Right cardiac atrium (tissue), 5 donors: ENCODE measurements around the gene SLX9. TPM values are rescaled to one million over a fixed set of nuclear protein-coding genes. Genes with fewer than 3 reads are reported as not detected.

Experiments
- ATAC-seq, 2 donors: fragments of 200-7000 bp; cut with Tn5 transposase; one replicate each; pipeline versions ENCODE4 v1.8.0 to v1.9.1; 2020; ENCODE audit warnings: moderate library complexity in 2 of 2, mild to moderate bottlenecking in 1 of 2
- DNase-seq, 3 donors: peaks; one replicate each; pipeline ENCODE4 v3.0.0-alpha.2; 2020
- H3K27ac ChIP-seq: one replicate; pipeline ENCODE4 v1.5.1; 2013; ENCODE audit warnings: mild to moderate bottlenecking, low read length, control low read depth, moderate library complexity
- H3K27me3 ChIP-seq: one replicate; pipeline ENCODE4 v1.6.1; 2013; ENCODE audit not compliant: control insufficient read depth, insufficient read depth
- H3K4me1 ChIP-seq: one replicate; pipeline ENCODE4 v1.6.1; 2013; ENCODE audit warnings: low read length; ENCODE audit not compliant: control insufficient read depth, insufficient read depth
- H3K4me3 ChIP-seq: one replicate; pipeline ENCODE4 v1.5.1; 2013; ENCODE audit warnings: low read length, control low read depth
- H3K9me3 ChIP-seq: one replicate; pipeline ENCODE4 v1.6.1; 2013; ENCODE audit warnings: low read length; ENCODE audit not compliant: control insufficient read depth
- WGBS: extraction: QIAGEN DNeasy Blood & Tissue Kit; methylation state at CpG from one replicate; pipeline ENCODE4 v1.1.7; 2013; 5-methylcytosine and 5-hydroxymethylcytosine counted together
- intact Hi-C, 4 donors: fragments of 100-400 bp; cut with DNase I; formaldehyde crosslinking; loops; one replicate each; pipeline versions ENCODE4 v1.11.0 to v1.14.0; 2022 to 2023
- polyA plus RNA-seq: library from polyadenylated mRNA; stranded (reverse); fragments of 200-250 nt; gene quantifications from one replicate; pipeline ENCODE4 v1.2.3, GENCODE V29; 2013
- total RNA-seq, 4 donors: library from RNA; stranded (reverse); fragmentation: NEBNext Ultra II Directional; extraction: Animal tissue kit (Norgen Biotek cat#: 25700); gene quantifications; one replicate each; pipeline ENCODE4 v1.2.1, GENCODE V29; 2021
- donor health status: healthy with polysubstance abuse.
- donor health status: DM: no; HTN: yes; CAD: no.
- donor health status: DM: no; HTN: no; CAD: no.
- donor health status: DM: no; HTN: yes; CAD: no; lungs with severe emphysema.
- donor health status: DM: yes; HTN: yes; CAD: no.

The SLX9 gene
- total and polyA plus RNA-seq, 5 donors: 19.2 to 26.5 (median 25.1) TPM

DNA sequence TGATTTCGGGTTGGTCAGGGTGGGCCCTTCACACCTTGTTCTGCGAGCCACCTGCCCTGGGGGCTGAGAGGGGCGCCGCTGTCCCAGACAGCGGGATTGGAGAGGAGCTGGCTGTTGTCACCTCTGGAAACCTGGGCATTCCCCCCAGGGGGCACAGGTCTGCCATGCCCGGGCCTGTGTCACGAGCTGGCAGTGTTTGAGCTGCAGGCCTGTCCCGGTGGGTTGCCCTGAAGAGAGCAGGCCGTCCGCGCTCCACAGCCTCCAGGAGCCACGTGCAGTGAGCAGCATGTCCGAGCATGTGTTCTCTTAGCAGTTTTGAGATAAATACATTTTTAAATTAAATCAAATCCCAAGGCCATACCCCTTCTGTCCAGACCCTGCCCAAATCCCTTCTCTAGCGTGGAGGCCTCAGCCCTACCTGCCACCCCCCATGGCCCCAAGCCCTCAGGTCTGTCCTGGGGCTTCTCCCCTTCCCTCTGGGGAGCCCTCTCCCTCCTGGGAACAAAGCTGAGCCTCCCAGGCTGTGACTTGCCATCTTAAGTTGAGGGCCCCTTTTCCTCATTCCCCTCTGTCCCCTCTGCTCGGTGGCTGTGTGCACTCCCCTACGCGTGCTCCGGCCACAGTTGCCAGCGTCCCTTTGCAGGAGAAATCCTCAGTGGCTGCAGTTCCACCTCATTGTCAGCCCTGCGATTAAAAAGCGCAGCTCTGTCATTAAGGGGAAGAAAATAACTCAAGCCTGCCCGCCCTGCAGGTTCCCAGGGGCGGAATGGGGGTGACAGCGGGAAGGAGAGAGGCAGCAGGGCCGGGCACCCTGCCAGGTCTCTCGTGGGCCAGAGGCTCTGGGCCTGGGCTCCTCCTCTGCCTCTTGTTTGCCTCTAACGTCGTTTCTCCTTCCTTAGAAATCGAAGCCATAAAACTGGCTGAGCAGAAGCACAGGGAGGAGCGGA lies 26.6 kb downstream of the SLX9 start:
- Histone ChIP-seq H3K4me3 (no peak overlapping the region), H3K27ac (no peak overlapping the region), H3K4me1 (no peaks in the 10 kb centered on the region), H3K9me3 (no peaks in the 10 kb centered on the region), H3K27me3 (no peaks in the 10 kb centered on the region)
- intact Hi-C loops: loop anchor here in 1 of 4 donors (10.0 kb wide), 2 partner anchors 48 to 108 kb away; partner anchors contain the start of gene ADARB1
- 47% methylated on average over 30 of the region's 30 CpGs for WGBS
- ATAC-seq (peak; percentile 42 to 48), DNase-seq (peak; percentile 74 to 93 (median 89))

DNA sequence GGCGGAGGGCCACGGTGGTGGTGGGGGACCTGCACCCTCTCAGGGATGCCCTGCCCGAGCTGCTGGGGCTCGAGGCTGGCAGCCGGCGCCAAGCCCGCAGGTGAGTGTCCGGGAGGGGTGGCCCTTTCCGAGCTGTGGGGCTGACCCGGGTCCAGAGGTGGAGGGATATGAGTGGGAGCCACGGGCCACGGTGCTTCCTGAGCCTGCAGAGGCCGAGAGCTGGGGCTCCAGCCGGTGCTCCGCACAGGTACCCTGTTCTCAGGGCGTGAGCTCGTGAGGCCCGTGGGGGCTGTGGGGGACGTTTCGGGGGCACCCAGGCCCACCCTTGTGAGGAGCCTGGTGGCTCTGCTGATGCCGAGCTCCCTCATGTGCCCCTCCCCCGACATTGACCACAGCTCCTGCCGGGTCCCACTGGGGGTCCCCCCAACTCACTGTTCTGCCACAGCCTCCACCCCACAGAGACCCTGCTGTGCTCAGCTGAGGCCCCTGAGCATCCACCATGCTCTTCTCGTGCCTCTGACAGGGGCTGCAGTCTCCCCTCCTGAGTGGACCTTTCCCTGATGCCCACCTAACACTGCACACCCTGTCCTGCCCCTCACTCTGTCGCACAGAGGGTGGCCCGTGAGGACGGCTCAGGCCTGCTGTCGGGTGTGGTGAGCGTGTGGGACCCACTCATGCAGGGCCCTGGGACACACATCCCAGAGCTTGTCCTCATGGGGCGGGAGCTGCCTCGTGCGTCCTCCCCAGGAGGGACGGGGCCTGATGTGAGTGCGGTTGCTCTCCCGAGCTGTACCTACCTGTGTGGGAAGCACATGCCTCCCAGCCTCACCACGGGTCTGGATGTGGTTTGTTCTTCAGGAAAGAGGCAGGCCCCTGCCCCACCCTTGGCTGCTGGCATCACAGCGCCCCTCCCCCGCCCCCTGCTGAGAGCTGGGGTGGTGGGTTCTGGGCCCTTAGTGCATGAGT lies 27.5 kb downstream of the SLX9 start:
- Histone ChIP-seq H3K27ac (no peak overlapping the region), H3K27me3 (no peaks in the 10 kb centered on the region), H3K4me3 (no peak overlapping the region), H3K9me3 (no peaks in the 10 kb centered on the region), H3K4me1 (no peaks in the 10 kb centered on the region)
- peak; percentile 2 to 17 for ATAC-seq
- WGBS: 82% methylated on average over 38 of the region's 38 CpGs
- intact Hi-C loops: loop anchor here in 1 of 4 donors (10.0 kb wide), 2 partner anchors 47 to 107 kb away; partner anchors contain the start of gene ADARB1
- DNase-seq: peak in 2 of 3 donors; percentile 50 to 60

DNA sequence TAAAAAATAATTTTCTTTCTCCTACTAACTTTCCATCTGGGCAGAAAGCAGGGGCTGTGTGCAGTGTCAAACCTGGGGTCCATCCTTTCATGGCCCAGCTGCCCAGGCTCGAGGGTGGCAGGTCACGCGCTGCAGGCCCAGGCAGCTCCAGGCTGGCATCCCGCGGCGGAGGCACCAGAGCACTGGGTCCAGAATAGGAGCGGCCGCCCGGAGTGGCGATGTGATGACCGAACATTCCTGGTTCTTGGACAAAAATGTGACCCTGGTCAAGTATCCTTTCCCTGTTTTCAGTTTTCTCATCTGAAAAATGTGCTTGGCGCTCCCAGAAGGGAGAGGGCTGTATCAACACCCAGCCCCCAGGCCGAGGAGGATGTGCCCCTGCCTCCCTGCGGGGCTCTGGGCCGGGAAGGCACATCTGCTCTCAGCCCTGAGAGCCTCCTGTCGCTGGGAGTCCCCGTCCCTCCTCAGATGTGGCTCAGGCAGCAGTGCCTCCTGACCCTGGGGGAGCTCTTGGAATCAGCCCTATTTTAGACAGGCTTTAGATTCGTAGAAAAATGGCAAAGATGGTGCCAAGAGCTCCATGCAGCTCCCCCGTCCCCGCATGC lies 29.3 kb downstream of the SLX9 start:
- H3K4me3 ChIP-seq: no peak overlapping the region
- 84% methylated on average over 20 of the region's 20 CpGs for WGBS
- intact Hi-C loops: loop anchor here in 1 of 4 donors (10.0 kb wide), 2 partner anchors 46 to 106 kb away; partner anchors contain the start of gene ADARB1
- no peak for ATAC-seq
- peak in 1 of 3 donors; percentile 47 for DNase-seq
- H3K4me1 ChIP-seq: no peaks in the 10 kb centered on the region
- H3K27me3 ChIP-seq: no peaks in the 10 kb centered on the region
- no peak overlapping the region for H3K27ac ChIP-seq
- no peaks in the 10 kb centered on the region for H3K9me3 ChIP-seq

DNA sequence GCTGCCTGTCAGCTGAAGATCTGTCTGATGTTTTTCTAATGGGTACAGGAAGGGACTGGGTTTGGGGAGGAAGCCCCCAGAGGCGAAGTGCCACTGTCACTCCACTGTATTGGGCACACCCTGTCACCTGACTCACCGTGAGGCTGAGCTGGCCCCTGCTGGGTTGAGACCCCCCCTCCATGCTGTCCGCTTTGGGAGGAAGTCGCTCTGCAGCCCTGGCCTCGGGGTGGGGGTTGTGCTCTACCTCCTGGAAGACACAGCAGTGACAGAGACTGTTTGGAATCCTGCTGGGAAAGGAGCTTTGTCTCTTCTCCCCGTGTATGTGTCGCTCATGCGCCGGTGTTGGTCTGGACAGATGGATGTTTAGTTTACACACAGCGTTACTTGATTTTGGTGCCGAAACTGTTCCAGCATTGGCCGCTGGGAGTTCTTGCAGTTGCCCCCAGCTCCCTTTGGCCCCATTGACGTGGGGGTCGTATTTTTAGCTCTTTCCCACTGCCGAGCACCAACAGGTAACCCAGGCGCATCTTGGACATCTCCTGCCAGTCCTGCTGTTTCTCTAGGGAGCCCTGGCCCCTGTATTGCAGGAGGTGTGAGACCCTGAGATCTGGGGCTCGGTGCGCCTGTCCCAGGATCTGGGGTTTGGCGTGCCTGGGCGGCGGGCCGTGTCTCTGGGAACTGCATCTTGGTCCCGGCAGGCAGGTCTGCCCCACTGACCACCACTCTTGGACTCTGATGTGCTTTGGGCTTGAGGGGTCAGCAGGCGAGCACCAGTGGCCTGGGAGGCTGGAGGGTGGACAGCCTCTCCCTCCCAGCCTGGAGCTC lies 30.3 kb downstream of the SLX9 start:
- H3K9me3 ChIP-seq: no peaks in the 10 kb centered on the region
- H3K4me3 ChIP-seq: no peak overlapping the region
- intact Hi-C loops: loop anchor here in 1 of 4 donors (10.0 kb wide), 2 partner anchors 45 to 105 kb away; partner anchors contain the start of gene ADARB1
- H3K27me3 ChIP-seq: no peaks in the 10 kb centered on the region
- H3K27ac ChIP-seq: no peak overlapping the region
- no peak for ATAC-seq
- no peaks in the 10 kb centered on the region for H3K4me1 ChIP-seq
- WGBS: 76% methylated on average over 24 of the region's 24 CpGs
- DNase-seq: peak in 1 of 3 donors; percentile 34

DNA sequence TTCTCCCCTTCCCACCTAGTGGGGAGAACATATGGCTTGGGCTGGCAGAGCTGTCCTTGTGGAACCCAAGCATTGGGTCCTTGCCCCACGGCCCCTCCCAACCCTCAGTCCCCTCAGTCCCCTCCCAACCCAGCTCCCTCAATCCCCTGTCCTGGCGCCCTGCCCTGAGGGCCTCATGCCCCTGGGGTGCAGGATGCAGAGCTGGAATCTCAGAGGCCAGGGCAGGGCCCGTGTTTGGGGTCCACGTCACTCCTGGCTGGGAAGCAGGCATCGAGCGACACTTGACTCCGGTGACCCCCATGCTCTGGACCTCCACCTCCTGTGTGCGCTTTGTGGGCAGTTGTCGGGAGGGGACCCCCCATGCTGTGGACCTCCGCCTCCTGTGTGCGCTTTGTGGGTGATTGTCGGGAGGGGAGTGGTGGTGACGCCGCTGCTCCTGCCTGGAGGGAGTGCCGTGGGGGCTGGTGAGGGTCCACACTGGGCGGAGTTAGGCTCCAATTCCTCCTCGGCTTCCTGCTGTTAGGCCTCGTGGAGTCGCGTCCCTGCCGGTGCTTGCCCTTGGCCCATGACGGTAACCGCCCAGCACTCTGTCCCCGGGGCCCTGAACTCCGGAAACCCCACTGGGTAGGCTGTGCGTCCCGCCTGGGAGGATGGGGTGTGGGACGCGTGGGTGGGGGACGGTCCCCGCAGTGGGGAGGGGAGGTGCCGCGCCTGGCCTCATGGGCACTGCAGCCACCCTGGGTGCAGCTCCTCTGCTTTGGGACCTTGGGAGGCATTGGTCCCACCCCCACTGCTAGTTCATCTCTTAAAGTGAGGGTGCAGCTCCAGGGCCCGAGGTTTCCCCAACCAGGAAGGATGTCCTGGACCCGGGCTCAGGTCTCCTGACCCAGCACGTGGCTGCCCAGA lies 31.2 kb downstream of the SLX9 start:
- no peak overlapping the region for H3K4me3 ChIP-seq
- no peak overlapping the region for H3K27ac ChIP-seq
- WGBS: 85% methylated on average over 36 of the region's 36 CpGs
- no peaks in the 10 kb centered on the region for H3K4me1 ChIP-seq
- ATAC-seq: no peak
- H3K27me3 ChIP-seq: no peaks in the 10 kb centered on the region
- H3K9me3 ChIP-seq: no peaks in the 10 kb centered on the region
- DNase-seq: peak in 1 of 3 donors; percentile 49
- intact Hi-C loops: no loop called here

DNA sequence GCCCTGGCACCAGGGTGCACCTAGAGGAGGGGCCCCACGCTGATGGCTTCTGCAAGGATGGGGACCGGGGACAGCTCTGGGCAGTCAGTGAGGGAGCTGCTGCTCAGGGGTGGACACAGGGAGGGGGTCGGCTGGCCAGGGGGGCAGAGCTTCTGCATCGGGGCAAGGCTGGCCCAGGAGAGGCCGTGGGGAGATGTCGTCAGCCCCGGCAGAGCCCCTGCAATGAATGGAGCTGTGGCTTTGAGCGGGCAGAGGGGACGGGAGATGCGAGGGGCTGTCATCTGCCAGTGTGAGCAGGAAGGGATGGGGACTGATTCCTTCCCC lies 31.8 kb downstream of the SLX9 start:
- no peaks in the 10 kb centered on the region for H3K4me1 ChIP-seq
- 83% methylated on average over 10 of the region's 10 CpGs for WGBS
- no peak overlapping the region for H3K4me3 ChIP-seq
- H3K27ac ChIP-seq: no peak overlapping the region
- DNase-seq (peak in 1 of 3 donors; percentile 35), ATAC-seq (no peak)
- H3K27me3 ChIP-seq: no peaks in the 10 kb centered on the region
- intact Hi-C loops: no loop called here
- H3K9me3 ChIP-seq: no peaks in the 10 kb centered on the region

DNA sequence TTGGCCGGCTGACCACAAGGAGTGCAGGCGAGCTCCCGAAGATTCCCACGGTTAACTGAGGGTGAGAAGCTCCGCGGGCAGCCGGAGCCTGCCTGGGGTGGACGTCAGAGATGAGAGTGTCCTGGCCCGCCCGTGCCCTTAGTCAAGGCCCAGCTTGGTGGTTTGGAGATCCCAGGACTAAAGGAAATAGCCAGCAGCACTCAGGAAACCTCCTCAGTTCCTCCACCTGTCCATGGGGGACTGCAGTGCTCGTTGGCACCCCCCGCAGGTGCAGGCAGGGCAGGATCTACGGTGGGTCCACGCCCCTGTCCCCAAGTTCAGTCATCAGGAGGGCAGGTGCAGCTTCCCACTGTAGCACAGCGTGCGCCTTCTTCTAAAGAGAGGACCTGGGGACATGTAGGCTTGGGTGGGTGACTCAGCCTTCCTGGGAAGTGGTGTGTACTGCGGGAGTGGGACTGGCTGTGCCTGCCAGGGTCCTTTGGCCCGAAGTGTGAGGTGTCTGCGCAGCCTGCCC lies 32.5 kb downstream of the SLX9 start:
- Histone ChIP-seq H3K4me3 (no peak overlapping the region), H3K9me3 (no peaks in the 10 kb centered on the region), H3K4me1 (no peaks in the 10 kb centered on the region), H3K27ac (no peak overlapping the region), H3K27me3 (no peaks in the 10 kb centered on the region)
- intact Hi-C loops: no loop called here
- WGBS: 88% methylated on average over 19 of the region's 19 CpGs
- ATAC-seq: no peak
- DNase-seq: no peak

DNA sequence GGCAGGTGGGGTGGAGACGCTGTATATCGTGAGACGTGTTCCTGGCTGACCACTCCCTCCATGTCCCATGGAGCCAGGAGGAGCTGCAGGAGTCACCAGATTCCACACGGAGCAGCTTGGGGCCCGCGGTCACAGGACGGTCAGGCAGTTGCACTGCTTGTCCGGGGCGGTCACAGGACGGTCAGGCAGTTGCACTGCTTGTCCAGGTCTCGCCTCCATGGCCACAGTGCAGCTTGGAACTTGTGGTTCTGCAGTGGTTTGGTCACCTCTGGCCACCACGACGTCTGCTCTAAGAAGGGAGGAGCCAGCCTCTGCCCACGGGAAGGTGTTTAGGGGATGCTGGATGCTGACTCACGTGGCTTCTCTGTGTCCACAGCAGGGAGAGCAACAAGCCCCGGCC lies 33.0 kb downstream of the SLX9 start:
- H3K27ac ChIP-seq: no peak overlapping the region
- H3K9me3 ChIP-seq: no peaks in the 10 kb centered on the region
- no peaks in the 10 kb centered on the region for H3K27me3 ChIP-seq
- no peak overlapping the region for H3K4me3 ChIP-seq
- intact Hi-C loops: no loop called here
- 84% methylated on average over 16 of the region's 16 CpGs for WGBS
- ATAC-seq (no peak), DNase-seq (peak in 1 of 3 donors; percentile 28)
- no peaks in the 10 kb centered on the region for H3K4me1 ChIP-seq

DNA sequence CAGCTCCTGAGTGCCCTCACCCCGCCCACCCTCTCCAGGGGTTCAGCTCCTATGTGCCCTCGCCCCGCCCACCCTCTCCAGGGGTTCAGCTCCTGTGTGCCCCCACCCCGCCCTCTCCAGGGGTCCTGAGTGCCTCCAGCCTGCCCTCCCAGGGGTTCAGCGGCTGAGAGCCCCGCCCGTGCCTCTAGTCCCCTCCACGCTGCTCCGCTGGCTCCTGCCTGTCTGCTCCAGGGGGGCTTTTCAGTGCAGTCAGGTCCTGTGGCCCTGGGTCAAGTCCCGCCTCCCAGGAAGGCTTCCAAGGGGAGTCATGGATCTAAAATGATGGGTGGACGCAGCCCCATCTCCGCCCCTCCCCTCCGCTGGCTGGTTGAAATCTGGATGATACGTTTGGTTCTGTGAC lies 33.8 kb downstream of the SLX9 start:
- no peak overlapping the region for H3K4me3 ChIP-seq
- intact Hi-C loops: no loop called here
- H3K27ac ChIP-seq: no peak overlapping the region
- no peak for ATAC-seq
- no peak for DNase-seq
- H3K9me3 ChIP-seq: no peaks in the 10 kb centered on the region
- H3K4me1 ChIP-seq: no peaks in the 10 kb centered on the region
- 95% methylated on average over 13 of the region's 14 CpGs for WGBS
- no peaks in the 10 kb centered on the region for H3K27me3 ChIP-seq
